ELF-1 (cell line): Measurements from ENCODE around the gene STAT5B.
A peak's percentile ranks its signal among the peaks of the same experiment; 100 is the strongest.

Source experiments
- DNase-seq: peaks from one replicate; pipeline ENCODE4 v3.0.0-alpha.2; 2016; ENCODE audit warnings: low read depth, low spot score

STAT5B gene

DNA sequence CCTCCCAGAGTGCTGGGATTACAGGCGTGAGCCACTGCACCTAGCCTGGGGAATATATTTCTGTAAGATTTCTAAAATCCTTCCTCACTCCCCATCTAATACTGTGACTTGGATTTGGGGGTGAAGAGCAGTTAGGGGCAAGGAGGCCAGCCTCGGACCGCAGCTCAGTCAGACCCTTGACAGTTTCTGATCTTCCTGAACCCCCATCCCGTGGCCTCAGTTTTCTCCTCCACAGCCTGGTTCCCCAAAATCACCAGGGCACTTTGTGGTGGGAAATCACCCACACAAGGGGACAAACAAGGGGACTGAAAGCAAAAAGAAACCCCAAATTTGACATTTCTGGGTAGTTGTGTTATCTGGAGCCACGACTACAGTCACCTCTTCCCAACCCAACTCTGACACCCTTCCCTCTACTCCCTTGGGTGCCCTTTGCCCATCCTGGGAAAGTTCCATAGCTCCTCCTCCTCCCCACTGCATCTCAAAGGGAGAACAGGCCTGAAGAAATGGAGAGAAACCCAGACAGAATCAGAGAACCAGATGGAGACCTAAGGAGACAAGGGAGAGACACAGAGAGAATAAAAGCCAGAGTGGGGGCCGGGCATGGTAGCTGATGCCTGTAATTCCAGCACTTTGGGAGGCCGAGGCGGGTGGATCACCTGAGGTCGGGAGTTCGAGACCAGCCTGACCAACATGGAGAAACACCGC, 9.3 kb upstream of the STAT5B start:
- no peak for DNase-seq

DNA sequence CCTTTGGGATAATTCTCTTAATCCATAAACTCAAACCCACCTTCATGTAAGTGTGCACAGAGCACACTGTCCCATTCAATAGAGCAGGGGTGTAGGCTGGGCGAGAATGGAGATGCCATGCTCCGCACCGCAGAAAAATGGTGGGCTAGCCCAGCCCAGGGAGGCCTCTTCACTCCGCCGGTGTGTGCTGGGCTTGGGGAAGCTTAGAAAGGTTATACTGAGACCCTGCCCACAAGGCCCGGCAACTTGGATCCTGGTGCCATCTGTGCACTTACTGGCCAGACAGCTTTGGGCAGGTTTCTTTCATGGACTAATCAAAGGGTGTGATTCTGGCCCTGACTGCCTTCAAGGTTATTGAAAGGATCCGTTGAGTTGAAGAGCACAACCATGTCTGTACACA, 8.4 kb upstream of the STAT5B start:
- DNase-seq, result no peak

GRCh38 chr17:42284024-42284369, 7.8 kb upstream of the STAT5B start:
- DNase-seq, result no peak

DNA sequence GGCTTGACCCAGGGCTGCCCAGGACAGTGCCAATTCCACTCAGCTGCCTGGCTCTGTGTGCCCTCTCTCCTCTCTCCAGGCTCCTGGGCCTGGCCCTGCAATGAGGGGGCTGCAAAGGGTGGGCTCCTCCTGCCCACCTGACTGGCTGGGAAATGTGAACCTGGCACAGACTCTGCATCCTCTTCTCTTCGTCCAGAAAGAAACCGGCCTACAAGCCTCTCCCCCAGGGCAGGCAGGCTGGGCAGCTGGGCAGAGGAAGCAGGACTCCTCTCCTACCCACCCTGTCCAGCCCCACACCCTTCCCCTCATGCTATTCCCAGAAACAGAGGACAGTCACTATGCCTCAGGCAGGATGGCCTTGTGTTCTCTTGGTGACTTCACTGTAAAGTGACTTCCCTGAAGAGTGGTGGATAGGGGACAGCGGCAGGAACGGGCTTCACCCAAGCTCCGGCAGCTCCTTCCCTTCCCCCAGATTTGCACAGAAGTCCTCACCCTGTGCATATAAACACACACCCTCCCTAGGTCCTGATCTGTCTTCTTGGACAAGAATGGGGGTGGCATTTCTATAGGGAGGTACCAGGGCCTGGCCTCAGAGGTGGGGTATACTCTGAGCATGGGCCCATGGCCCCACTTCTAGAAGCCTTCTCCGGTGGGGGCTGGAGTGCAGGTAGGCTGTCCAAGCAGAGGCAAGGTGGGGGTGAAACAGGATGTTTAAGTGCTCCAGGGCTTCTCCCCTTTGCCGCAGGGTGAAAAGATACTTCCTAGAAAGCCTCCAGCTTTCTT, 7.2 kb upstream of the STAT5B start:
- no peak for DNase-seq

GRCh38 chr17:42282478-42283080, 6.4 kb upstream of the STAT5B start:
- peak; percentile 57 for DNase-seq

DNA sequence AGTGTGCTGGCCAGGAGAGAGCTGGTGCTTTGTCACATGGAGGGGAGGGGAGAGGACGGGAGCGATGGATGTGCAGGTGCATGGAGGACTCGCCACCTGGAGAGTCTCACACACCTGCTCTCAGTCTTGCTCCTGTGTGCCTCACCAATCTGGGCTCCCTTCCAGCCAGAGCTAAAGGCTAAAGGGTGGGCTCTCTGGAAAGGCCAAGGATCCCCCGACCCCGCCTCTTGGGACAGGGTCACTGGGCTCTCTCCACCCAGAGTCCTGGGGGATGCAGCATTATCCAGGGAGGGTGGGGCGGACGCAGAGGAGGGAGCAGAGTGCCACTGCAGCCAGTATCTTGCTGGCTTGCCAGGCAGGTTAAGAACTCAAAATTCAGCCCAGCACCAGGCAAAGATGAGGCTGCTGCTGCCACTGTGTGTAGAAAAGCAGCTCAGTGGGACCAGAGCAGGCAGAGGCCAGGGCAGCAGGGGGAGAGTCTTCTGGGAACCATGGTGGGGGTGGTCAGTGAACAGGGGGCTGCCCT, 5.4 kb upstream of the STAT5B start:
- no peak for DNase-seq

DNA sequence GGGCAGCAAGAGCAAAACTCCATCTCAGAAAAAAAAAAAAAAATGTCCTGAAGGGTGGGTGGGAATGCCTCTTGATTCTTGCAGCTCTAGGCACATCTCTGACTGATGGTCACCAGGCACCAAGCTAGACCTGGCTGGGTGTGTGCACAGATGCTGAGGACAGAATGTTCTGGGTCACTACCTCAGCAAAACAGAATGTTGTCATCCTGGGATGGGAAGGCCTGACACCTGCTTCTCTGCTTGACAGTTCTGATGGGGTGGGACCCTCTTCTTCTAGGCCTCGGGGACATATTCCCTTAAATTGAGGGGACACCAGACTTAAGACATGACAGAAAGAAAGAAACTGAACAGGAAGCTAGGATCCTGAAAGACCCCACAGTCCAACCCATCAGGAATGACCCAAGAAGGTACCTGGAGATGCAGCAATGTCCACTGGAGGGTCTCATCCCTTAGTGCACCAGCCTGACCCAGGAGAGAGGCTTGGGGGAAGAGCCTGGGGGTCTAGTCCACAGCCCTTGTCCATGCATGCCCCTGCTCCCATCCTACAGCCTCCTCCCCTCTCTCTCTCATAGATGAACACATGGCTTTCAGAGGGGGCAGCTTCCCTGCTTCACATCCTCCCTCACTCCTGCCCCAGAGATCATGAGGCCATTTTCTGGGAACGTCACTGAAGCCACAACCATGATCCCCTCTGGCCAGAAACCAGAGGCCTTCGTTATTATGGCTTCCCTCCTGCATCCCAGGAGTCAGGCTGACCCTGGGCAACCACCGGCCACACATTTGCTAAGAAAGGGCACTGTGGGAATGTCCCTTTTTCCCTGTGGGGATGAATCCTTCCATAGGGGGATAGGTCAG, 3.8 kb upstream of the STAT5B start:
- DNase-seq, result no peak

- DNase-seq, result no peak
Observed at GRCh38 chr17:42277342-42277712, 1.1 kb upstream of the STAT5B start.

DNA sequence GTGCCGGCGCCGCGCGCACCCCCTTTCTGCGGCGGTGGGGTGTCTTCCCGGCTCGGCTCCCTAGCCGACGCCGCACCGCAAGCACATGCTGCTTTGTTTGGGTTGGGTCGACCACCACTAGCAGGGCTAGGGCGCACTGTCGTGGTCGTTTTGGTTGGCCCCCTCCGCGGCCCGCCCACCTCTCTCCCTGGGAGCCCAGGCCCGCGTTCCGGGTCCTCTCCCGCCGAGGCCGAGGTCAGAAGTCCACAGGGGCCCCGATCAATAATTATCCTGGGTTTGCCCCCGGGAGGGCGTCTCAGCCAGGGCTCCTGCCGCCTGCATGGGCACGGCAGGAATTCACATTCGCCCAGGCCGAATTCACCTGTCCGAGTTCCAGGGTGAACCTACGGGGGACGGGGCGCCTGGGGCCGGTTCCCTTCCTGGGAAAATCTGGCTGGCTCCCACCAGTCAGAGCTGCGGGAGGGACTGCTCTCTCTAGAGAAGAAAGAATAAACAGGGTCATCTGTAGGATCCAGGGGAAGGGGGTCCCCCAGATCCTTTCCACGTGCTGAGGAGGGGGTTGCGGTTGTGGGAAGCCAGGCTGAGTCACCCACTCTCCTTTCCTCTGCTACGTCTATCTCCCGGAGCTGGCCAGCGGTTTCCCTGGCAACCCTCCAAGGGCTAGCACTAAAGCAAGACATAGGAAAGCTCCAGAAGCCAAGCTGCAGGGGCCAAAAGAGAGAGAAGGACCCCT, 584 bp upstream of the STAT5B start:
- DNase-seq, result peak; percentile 61

DNA sequence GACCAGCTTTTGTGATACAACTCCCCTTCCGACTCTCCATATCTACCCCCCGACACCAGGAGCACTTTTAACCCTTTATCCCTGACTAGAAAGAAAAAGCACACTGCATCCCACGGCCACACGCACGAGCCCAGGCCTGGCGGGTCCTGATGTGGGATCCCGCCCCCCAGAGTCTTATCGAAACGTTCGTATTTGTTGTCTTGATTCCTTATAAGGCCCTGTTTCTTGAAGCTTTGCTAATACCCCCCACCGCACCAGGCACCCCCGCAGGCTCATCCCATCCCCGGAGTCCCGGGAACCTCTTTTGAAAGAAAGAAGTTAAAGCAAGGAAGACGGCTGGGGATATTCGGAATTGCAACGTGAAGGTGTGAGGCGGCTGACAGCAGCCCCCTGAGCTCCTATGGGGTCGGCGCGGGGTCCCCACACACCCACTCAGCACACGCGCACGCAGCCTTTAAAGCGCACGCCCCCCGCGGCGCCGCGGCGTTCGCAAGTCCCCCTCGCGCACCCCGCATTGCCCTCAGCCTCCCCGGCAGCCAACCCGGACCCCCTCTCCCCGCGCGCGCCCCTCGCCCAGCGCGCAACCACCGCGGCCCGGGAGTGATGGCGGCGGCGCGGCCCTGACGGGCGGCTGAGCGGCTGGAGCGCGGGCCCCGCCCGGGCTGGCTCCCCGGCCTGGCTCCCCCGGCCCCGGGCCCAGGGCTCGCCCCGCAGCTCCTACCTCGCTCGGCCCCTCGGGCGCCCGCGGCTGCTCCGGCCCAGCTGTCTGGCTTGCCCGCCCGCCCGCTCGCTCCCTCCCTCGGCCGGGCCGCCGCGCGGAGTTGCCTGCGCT, 448 bp downstream of the STAT5B start:
- peak; percentile 56 for DNase-seq

- DNase-seq, result no peak
Observed at GRCh38 chr17:42274812-42275526, 1.2 kb downstream of the STAT5B start.

GRCh38 chr17:42274253-42274542, 2.0 kb downstream of the STAT5B start:
- no peak for DNase-seq

DNA sequence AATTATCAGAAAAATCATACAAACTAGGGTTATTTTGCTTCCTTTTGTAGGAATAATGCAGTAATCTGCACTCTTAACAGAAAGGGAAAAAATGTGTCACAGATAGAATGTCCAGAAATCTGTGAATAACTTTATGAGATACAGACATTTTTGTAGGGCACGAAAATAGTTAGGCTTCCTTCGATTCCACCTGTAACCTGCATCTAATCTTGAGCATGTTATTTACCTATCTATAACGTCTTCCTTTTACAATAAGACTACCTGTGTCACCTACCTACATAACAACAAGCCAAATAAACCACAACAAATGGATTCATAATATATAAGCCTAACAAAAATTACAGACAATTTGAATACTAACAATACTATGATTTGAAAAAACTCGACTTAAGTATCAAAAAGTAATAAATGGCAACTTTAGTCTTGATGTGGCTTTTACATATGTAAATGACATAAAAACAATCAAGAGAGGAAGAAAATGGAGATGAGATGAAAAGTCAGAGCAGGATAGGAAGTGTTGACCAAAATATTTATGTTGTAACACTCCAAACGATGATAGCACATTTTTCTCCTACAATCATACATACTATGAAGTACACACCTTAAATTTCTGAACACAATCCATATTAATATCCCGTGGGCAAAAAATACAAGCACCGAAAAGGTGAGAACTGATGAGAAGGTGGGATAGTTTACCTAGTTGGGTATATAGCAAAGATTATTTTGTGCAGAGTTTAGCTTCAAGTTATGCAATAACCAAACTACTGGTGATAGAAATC, 2.5 kb downstream of the STAT5B start:
- DNase-seq, result no peak

GRCh38 chr17:42272162-42272907, 3.9 kb downstream of the STAT5B start:
- DNase-seq, result no peak

DNA sequence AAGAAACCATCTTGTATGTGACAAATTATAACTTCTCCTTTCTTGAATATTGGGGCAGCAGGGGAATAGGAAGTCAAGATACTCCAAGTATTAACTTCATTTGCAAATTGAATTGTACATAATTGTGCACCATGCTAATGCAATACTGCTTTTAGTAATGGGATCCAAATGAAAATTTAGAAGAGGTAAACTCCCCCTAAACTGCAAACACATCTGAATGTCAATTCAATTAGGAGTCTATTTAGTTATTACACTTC, 4.5 kb downstream of the STAT5B start:
- no peak for DNase-seq

DNA sequence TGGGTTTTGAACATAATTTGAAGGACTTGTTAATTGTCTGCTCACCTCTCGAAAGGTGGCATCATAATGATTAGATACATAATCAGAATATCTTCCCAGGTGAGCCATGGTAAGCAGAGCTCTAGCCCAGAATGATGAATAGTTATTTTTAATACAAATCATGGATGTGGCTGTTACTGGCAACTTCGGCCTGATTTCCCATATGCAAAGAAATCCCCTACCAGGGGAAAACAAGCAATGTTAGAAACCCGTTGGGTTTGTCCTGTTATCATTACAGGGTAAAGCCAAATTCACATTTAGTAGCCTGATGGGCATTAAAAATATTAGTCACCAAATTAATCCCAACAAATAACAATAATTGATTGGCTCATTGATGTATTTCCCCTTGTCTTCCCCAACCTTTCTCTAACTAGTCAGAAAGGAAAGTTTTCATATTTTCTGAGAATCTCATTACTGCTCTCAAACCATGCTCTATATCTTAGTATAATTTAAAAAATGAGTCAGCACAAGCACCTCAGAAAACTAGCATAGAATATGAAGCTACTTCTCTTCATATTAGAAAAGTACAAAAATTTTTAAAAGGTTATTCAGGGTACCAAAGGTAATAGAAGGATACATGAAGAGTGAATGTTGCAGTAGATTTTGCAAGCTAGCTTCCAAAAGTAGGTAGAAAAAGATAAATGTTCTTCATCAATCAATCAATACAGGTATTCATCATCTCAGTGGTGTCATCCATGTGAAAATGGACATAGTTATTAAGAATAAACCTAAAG, 5.0 kb downstream of the STAT5B start:
- DNase-seq, result no peak

DNA sequence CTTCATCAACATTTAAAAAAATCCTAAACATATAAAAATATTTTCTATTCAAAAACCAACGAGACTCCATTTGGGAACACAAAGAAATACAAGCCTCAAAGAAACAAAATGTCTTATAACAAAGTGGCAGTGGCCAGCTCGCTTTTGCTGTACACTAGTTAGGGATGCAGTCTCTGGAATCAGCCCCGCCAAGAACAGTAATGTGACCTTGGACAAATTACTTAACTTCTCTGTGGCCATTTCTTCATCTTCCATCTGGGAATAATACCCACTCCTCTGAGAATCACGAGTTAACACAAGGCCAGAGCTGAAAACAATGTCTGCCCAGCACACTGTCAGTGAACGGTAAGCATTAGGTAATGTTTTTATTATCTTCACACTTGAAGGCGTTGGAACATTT, 5.6 kb downstream of the STAT5B start:
- no peak for DNase-seq

- DNase-seq, result no peak
Observed at GRCh38 chr17:42270170-42270535, 6.0 kb downstream of the STAT5B start.
